ENCODE results near the gene ST14.
"Not testable (repeated sequence)": the region's sequence is repeated elsewhere in the genome, so short reads cannot be mapped to it uniquely, and the experiment has no call there.

Gene ST14

DNA sequence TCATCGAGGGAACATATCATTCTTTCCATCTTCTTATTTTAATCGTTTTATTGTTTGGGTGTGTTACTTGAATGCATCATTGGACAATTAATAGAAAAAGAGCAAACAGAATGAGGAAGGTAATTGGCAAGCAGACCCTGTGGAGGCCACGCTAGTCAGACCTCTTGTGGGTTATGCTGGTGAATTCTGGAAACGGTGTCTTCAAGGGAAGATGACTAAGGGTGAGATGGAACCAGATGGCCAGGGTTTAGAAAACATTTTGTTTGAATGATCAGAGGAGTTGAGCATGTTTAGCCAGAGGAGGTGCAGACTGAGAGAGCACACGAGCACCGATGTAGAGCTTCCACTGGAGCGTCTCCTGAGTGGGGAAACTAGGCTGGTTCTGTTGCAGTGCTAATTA is 8.5 kb downstream of the ST14 start:
- TF ChIP-seq, protein P1, sequence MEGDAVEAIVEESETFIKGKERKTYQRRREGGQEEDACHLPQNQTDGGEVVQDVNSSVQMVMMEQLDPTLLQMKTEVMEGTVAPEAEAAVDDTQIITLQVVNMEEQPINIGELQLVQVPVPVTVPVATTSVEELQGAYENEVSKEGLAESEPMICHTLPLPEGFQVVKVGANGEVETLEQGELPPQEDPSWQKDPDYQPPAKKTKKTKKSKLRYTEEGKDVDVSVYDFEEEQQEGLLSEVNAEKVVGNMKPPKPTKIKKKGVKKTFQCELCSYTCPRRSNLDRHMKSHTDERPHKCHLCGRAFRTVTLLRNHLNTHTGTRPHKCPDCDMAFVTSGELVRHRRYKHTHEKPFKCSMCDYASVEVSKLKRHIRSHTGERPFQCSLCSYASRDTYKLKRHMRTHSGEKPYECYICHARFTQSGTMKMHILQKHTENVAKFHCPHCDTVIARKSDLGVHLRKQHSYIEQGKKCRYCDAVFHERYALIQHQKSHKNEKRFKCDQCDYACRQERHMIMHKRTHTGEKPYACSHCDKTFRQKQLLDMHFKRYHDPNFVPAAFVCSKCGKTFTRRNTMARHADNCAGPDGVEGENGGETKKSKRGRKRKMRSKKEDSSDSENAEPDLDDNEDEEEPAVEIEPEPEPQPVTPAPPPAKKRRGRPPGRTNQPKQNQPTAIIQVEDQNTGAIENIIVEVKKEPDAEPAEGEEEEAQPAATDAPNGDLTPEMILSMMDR (conservative IDR thresholded peaks at IDR 0.05; ENCODE audit: low read depth, low read length): no peak
- no peak overlapping the region for H3K4me3 ChIP-seq (ENCODE audit: low read depth, low read length)
- DNase-seq (ENCODE audit: low read depth): peak; percentile 65

DNA sequence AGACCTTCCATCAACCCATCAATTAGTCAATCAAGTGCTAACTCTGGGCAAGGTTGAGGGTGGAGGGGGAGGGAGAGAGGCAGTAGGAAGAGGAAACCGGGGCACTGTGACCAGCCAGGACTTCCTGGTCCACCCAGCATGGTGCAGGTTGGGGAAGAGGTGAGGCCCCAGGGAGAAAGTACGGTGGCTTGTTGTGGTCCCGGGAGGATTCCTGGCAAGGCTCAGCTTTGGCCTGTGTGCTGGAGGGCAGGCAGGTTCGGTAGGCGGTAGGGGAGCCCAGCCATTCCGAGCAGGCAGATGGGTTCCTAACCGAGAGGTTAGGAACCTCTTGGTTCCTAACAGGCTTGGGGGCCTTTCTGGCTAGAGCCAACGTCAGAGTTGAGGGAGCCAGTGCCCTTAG is 10.8 kb downstream of the ST14 start:
- DNase-seq (ENCODE audit: low read depth): no peak
- TF ChIP-seq, protein P1 (conservative IDR thresholded peaks at IDR 0.05; ENCODE audit: low read depth, low read length): no peak
- no peak overlapping the region for H3K4me3 ChIP-seq (ENCODE audit: low read depth, low read length)

DNA sequence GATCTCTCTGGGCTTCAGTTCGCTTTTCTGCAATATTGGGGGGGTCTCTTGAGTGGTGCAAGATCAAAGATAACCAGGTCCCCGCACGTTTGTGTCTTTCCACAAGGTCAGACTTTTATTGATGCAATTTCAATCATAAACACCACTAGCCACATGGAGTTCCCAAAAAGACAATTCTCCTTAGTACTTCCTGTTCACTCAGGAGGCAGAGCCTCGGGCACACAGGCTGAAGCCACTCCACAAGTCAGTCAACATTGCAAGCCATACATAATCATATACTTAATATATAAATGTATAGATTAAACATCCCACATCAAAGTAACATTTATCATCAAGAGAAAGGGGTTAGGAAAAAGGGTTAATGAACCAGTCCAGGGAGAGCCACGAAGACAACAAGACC is 12.0 kb downstream of the ST14 start:
- TF ChIP-seq, protein P1 (conservative IDR thresholded peaks at IDR 0.05; ENCODE audit: low read depth, low read length): no peak
- no peak for DNase-seq (ENCODE audit: low read depth)
- H3K4me3 ChIP-seq (ENCODE audit: low read depth, low read length): no peak overlapping the region

DNA sequence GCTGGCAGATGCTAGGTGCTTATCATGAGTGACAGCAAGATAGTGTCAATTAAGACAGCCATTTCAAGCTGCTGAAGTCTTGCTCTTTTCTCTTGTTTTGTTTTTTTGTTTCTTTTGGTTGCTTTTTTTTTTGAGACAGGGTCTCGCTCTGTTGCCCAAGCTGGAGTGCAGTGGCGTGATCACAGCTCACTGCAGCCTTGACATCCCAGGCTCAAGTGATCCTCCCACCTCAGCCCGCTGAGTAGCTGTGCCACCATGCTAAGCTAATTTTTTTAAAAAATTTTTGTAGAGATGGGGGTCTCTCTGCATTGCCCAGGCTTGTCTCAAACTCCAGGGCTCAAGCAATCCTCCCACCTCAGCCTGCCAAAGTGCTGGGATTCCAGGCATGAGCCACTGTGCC is 12.4 kb downstream of the ST14 start:
- H3K4me3 ChIP-seq (ENCODE audit: low read depth, low read length); DNase-seq (ENCODE audit: low read depth): not testable (repeated sequence)

DNA sequence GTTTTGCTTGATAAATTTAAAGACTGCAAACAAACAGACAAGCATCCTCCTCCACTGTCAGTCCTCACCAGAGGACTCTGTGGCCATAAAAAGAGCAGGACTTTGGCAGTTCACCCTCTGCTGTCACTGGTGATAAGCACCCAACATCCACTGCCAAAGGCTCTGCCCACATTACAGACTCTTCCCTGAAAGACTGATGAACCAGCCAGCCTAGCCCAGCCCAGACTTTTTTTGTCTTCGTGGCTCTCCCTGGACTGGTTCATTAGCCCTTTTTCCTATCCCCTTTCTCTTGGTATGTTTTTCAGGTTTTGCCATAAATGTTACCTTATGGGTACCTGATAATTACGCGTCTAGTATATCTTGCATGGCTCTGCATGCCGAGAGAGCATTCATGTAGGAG is 15.1 kb downstream of the ST14 start:
- H3K4me3 ChIP-seq (ENCODE audit: low read depth, low read length): no peak overlapping the region
- DNase-seq (ENCODE audit: low read depth): no peak
- TF ChIP-seq, protein P1 (conservative IDR thresholded peaks at IDR 0.05; ENCODE audit: low read depth, low read length): no peak

DNA sequence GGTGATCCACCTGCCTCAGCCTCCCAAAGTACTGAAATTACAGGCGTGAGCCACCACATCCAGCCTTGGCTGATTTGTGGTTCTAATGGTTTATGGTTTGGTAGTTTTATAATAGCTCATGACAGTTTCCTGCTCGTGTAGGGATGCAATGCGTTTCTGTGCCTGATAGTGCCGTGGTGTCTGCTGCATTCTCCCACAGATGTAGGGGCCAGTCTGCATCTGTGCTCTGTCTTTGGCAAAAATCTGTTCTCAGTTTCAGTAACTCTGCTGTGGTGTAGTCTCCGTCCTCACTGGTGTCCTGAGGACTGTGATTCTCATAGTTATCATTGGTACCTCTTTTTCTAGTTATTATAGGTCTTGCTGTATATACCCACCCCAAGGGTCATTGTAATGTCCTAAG is 16.3 kb downstream of the ST14 start:
- TF ChIP-seq, protein P1 (conservative IDR thresholded peaks at IDR 0.05; ENCODE audit: low read depth, low read length): no peak
- no peak for DNase-seq (ENCODE audit: low read depth)
- no peak overlapping the region for H3K4me3 ChIP-seq (ENCODE audit: low read depth, low read length)

DNA sequence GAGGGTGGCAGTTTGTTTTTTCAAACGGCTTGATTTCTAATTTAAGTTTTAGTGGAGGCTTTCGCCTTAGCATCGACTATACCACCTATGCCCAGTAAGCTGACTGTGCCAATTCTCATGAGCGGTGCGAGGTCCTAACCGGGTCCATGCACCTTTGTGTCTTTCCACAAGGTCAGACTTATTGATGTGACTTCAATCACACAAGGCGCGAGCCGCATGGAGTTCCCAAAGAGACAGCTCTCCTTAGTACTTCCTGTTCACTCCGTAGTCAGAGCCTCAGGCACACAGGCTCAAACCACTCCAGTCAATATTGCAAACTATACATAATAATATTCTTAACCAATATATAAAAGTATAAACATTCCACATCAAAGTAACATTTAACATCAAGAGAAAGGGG is 18.2 kb downstream of the ST14 start:
- no peak overlapping the region for H3K4me3 ChIP-seq (ENCODE audit: low read depth, low read length)
- TF ChIP-seq, protein P1 (conservative IDR thresholded peaks at IDR 0.05; ENCODE audit: low read depth, low read length): no peak
- no peak for DNase-seq (ENCODE audit: low read depth)

All from choroid plexus epithelial cell (primary cell).